PC-9 (cell line): ENCODE results near the gene NDUFS6.

Experiments
- EZH2 ChIP-seq: fragments of 200-600 bp; sonication (generic); IDR thresholded peaks from 2 replicates; pipeline ENCODE4 v1.8.0; 2017; ENCODE audit warnings: antibody characterized with exemption, low read depth
- TF ChIP-seq, protein P1 (sequence below): fragments of 200-600 bp; sonication (generic); conservative IDR thresholded peaks from 2 replicates; pipeline ENCODE4 v1.6.1; 2017; ENCODE audit warnings: mixed run types, antibody characterized with exemption, mild to moderate bottlenecking, moderate library complexity

DNA sequence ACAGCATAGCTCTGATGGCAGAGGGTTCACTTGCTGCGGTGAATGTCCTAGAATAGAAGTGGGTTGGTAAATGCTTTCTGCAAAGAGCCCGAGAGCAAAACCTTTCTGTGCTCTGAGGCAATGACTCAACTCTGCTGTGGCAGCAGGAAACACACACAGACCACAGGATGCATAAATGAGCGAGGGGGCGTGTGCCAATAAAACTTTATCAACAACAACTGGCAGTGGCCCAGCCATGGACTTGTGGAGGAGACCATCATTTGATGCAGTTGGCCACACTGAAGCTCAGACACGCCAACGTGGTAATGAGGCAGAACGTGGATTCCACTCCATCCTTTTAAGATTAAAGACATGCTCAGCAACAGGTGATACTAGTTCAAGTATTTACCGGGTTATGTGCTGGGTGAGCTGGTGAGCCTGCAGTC is 8.4 kb upstream of the NDUFS6 start:
- TF ChIP-seq, protein P1, sequence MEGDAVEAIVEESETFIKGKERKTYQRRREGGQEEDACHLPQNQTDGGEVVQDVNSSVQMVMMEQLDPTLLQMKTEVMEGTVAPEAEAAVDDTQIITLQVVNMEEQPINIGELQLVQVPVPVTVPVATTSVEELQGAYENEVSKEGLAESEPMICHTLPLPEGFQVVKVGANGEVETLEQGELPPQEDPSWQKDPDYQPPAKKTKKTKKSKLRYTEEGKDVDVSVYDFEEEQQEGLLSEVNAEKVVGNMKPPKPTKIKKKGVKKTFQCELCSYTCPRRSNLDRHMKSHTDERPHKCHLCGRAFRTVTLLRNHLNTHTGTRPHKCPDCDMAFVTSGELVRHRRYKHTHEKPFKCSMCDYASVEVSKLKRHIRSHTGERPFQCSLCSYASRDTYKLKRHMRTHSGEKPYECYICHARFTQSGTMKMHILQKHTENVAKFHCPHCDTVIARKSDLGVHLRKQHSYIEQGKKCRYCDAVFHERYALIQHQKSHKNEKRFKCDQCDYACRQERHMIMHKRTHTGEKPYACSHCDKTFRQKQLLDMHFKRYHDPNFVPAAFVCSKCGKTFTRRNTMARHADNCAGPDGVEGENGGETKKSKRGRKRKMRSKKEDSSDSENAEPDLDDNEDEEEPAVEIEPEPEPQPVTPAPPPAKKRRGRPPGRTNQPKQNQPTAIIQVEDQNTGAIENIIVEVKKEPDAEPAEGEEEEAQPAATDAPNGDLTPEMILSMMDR = no peak
- TF ChIP-seq EZH2 = no peak
